ENCODE data around the gene MPZ. TPM values are rescaled to one million over a fixed set of nuclear protein-coding genes. Genes with fewer than 3 reads are reported as not detected.
A peak's percentile ranks its signal among the peaks of the same experiment; 100 is the strongest.

The MPZ gene
- 7.0 TPM for polyA plus RNA-seq (2012; ENCODE audit: insufficient read depth, insufficient read length, low read depth)

DNA sequence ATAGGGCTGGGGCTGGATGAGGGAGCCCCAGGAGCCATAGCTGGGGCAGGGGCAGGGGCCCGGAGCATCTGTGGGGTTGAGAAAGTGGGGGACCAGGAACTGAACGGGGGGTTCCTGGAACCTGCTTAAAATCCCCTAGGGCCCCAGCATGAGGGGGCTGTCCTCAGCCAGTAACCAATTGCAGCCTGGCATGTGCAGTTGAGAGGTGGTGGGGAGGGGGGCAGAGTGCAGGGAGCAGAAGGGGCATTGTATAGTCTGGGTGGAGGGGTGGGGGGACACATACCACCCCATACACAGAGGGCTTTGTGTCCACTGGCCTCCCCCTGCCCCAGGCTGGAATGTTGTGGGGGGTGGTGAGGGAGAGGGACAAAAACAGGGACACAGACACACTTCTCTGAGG, at the start of gene MPZ:
Gene MPZ, minus strand, starts transcription at position 101 of the 400 bp plus-strand sequence. Its CDS starts 63 bp downstream, at position 38.
- TF ChIP-seq, protein P1, sequence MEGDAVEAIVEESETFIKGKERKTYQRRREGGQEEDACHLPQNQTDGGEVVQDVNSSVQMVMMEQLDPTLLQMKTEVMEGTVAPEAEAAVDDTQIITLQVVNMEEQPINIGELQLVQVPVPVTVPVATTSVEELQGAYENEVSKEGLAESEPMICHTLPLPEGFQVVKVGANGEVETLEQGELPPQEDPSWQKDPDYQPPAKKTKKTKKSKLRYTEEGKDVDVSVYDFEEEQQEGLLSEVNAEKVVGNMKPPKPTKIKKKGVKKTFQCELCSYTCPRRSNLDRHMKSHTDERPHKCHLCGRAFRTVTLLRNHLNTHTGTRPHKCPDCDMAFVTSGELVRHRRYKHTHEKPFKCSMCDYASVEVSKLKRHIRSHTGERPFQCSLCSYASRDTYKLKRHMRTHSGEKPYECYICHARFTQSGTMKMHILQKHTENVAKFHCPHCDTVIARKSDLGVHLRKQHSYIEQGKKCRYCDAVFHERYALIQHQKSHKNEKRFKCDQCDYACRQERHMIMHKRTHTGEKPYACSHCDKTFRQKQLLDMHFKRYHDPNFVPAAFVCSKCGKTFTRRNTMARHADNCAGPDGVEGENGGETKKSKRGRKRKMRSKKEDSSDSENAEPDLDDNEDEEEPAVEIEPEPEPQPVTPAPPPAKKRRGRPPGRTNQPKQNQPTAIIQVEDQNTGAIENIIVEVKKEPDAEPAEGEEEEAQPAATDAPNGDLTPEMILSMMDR (IDR thresholded peaks at IDR 0.05; ENCODE audit: low read depth, low read length) = no peak
- Histone ChIP-seq H3K36me3 (no peaks in the 10 kb centered on the region), H3K4me3 (ENCODE audit: low read depth, low read length) (no peak within 1 kb of the TSS)

GRCh38 chr1:161359291-161359690, 49.5 kb upstream of the MPZ start:
- H3K4me3 ChIP-seq (ENCODE audit: low read depth, low read length) = no peak overlapping the region
- peaks cover 4% of the 10 kb centered on the region for H3K36me3 ChIP-seq
- peak; percentile 19 for DNase-seq
- no peaks in the 10 kb centered on the region for H3K9me3 ChIP-seq
- TF ChIP-seq, protein P1 (IDR thresholded peaks at IDR 0.05; ENCODE audit: low read depth, low read length) = no peak
- H3K4me1 ChIP-seq = peaks cover 6% of the 10 kb centered on the region; the same call in 1 of the 2 replicates
- no peaks in the 10 kb centered on the region for H3K27me3 ChIP-seq

More for the DNA sequence above, at the start of gene MPZ:
- H3K9me3 ChIP-seq = no peaks in the 10 kb centered on the region
- H3K27me3 ChIP-seq = no peaks in the 10 kb centered on the region
- peaks cover 11% of the 10 kb centered on the region for H3K4me1 ChIP-seq
- DNase-seq = no peak

GRCh38 chr1:161357073-161357472, 47.3 kb upstream of the MPZ start:
- H3K36me3 ChIP-seq = peaks cover 4% of the 10 kb centered on the region
- H3K9me3 ChIP-seq = no peaks in the 10 kb centered on the region
- H3K4me1 ChIP-seq = peaks cover 6% of the 10 kb centered on the region; the same call in 1 of the 2 replicates
- TF ChIP-seq, protein P1 (IDR thresholded peaks at IDR 0.05; ENCODE audit: low read depth, low read length) = no peak
- no peak overlapping the region for H3K4me3 ChIP-seq (ENCODE audit: low read depth, low read length)
- no peak for DNase-seq
- no peaks in the 10 kb centered on the region for H3K27me3 ChIP-seq

GRCh38 chr1:161351482-161351881, 41.7 kb upstream of the MPZ start:
- H3K4me3 ChIP-seq (ENCODE audit: low read depth, low read length) = no peak overlapping the region
- peaks cover 6% of the 10 kb centered on the region; the same call in 1 of the 2 replicates for H3K4me1 ChIP-seq
- peaks cover 5% of the 10 kb centered on the region; the same call in 1 of the 2 replicates for H3K36me3 ChIP-seq
- no peaks in the 10 kb centered on the region for H3K9me3 ChIP-seq
- DNase-seq = no peak
- no peaks in the 10 kb centered on the region for H3K27me3 ChIP-seq
- TF ChIP-seq, protein P1 (IDR thresholded peaks at IDR 0.05; ENCODE audit: low read depth, low read length) = no peak

GRCh38 chr1:161350671-161351070, 40.9 kb upstream of the MPZ start:
- DNase-seq = no peak
- no peaks in the 10 kb centered on the region for H3K27me3 ChIP-seq
- TF ChIP-seq, protein P1 (IDR thresholded peaks at IDR 0.05; ENCODE audit: low read depth, low read length) = no peak
- peaks cover 6% of the 10 kb centered on the region; the same call in 1 of the 2 replicates for H3K4me1 ChIP-seq
- no peak overlapping the region for H3K4me3 ChIP-seq (ENCODE audit: low read depth, low read length)
- peaks cover 5% of the 10 kb centered on the region; the same call in 1 of the 2 replicates for H3K36me3 ChIP-seq
- H3K9me3 ChIP-seq = no peaks in the 10 kb centered on the region

DNA sequence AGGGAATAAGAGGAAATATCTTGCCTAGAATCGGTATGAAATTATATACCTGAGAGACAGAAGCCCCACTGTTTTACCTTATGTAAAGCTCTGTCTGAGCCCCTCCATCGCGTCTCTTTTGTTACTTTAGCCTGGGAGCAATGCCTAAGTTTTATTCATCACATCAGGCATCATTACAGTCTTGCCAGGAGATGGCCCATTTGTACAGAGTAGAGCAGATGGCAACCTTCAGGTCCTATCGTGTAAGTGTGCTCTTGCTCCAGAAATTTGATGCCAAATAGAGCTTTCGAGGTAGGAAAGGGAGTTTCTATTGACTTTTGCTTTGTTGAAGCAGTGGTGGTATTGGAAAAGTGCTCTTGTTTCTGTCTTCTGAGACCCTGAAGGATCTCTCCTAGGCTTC, 33.1 kb upstream of the MPZ start:
- H3K9me3 ChIP-seq = no peaks in the 10 kb centered on the region
- DNase-seq = no peak
- H3K27me3 ChIP-seq = no peaks in the 10 kb centered on the region
- TF ChIP-seq, protein P1 (IDR thresholded peaks at IDR 0.05; ENCODE audit: low read depth, low read length) = no peak
- H3K4me3 ChIP-seq (ENCODE audit: low read depth, low read length) = no peak overlapping the region
- H3K36me3 ChIP-seq = peaks cover 13% of the 10 kb centered on the region
- H3K4me1 ChIP-seq = no peaks in the 10 kb centered on the region

Measured in BE2C (cell line).